ENCODE data around the gene ELN. TPM values are rescaled to one million over a fixed set of nuclear protein-coding genes. Genes with fewer than 3 reads are reported as not detected.
A peak's percentile ranks its signal among the peaks of the same experiment; 100 is the strongest.

Gene ELN
- total RNA-seq, 1 experiment from 2014 or later = 100 TPM

DNA sequence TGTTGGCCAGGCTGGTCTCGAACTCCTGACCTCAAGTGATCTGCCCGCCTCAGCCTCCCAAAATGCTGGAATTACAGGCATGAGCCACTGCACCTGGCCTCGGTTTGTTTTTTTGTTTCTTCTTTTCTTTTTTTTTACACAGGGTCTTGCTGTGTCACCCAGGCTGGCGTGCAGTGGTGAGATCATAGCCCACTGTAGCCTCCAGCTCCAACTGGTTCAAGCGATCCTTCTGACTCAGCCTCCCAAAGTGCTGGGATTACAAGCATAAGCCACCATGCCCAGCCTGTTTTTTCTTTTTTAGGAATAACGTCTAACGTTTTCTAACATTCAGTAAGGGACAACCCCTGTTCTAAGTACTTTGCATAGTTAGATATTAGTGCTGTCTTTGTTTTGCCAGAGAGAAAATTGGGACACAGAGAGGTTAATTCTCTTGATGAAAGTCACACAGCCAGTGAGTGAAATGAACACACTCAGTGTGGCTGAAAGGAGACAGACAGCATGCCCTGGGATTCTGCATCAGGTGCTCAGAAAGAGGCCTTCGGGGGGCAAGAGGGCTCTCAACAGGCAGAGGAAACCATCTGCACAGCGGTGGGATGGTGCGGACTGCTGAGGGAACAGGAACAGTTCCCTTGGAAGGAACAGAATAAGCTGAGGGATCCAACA lies 59.9 kb downstream of the ELN start:
- H3K4me3 ChIP-seq = no peak overlapping the region
- no peaks in the 10 kb centered on the region for H3K27me3 ChIP-seq
- no peaks in the 10 kb centered on the region for H3K9me3 ChIP-seq (replicated peaks)
- no peak for DNase-seq
- H3K4me1 ChIP-seq = peaks cover 21% of the 10 kb centered on the region
- no peak overlapping the region for H3K27ac ChIP-seq
- H3K36me3 ChIP-seq = peaks cover 16% of the 10 kb centered on the region; the same call in 1 of the 2 replicates

DNA sequence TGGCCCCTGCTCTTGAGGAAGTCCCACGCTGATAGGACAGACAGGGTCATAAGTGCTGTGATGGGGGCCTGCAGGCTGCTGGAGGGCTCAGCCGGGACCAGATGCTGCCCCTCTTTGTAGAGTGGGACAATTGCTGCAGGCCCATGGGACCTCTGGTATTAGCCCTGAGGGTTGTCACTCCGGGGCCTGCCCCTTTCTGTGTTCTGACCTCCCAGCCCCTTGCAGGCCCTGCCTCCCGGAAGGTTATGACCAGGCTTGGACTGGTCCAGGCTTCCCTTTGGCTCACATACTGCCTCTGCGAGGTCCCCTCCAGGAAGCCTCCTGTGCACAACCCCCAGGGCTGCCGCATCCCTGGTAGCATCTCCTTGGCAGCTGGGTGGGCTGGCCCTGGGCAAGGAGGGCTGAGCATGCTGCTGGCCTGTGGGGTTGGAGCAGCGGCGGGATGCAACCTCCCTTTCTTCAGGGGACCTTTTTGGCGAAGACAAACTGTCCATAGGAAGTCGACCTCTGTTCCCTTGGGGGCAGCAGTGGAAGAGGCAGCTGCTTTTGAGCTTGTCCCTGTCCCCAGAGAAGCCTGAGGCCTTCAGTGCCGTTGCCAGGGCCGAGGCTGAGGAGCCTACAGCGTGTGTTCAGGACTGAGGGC lies 64.5 kb downstream of the ELN start:
- Histone ChIP-seq H3K27ac (peak overlapping the region; percentile 83), H3K4me3 (peak overlapping the region; percentile 58; the same call in 1 of the 2 replicates), H3K36me3 (peaks cover 16% of the 10 kb centered on the region), H3K9me3 (replicated peaks) (no peaks in the 10 kb centered on the region; the same call in 1 of the 2 replicates), H3K27me3 (no peaks in the 10 kb centered on the region), H3K4me1 (peaks cover 26% of the 10 kb centered on the region)
- peak; percentile 48 to 58 for DNase-seq

DNA sequence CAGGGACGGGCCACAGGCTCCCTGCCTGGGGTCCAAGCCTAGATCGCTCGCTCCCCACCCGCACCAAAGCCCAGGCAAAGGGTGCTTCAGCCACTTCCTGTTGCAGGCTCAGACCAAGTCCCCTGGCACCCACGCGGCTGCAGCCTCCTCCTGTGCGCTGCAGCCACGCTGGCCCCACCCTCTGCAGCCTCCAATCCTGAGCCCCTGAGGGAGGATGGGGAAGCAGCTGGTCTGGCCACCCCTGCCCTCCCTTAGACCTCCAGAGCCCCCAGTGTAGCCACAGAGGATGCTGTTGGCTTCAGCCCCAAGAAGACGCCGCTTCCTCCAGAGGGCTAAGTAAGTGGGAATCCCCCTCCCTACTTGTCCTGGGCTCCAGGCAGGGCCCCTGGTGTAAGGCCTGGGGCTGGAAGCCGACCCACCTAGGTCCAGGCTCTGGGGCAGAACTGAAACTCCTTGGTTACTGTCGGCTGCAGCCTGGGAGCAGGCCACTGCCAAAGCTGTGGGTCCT lies 65.0 kb downstream of the ELN start:
- H3K27me3 ChIP-seq = no peaks in the 10 kb centered on the region
- peaks cover 16% of the 10 kb centered on the region for H3K36me3 ChIP-seq
- peak overlapping the region; percentile 83 for H3K27ac ChIP-seq
- peak overlapping the region; percentile 58 for H3K4me3 ChIP-seq
- H3K4me1 ChIP-seq = peaks cover 26% of the 10 kb centered on the region
- H3K9me3 ChIP-seq (replicated peaks) = no peaks in the 10 kb centered on the region; the same call in 1 of the 2 replicates
- DNase-seq = peak in 1 of 2 experiments; percentile 67

DNA sequence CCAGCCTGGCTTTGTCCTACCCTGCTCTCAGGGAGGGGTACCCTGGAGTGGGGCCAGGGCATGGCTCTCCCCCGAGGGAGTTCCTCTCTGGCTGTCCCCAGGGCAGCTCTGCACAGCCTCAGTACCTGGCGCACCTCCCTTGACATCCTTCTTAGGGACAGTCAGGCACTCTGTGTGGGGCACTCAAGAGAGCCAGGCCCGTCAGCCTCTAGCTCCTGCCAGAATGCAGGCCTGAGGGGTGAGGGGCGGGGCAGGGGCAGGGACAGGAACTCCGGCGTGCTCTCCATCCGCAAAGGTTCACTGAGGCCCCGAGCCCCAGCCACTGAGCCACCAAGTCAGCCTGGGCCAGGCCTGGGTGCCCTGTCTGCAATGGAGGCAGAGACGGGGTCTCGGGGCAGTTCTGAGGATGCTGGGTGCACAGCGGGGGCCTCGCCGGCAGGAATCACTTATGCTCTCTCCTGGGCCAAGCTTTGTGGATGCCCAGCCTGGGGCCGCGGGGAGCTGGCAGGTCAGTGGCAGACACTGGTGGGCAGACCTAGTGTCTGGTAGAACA lies 65.8 kb downstream of the ELN start:
- Histone ChIP-seq H3K9me3 (replicated peaks) (no peaks in the 10 kb centered on the region; the same call in 1 of the 2 replicates), H3K36me3 (peaks cover 17% of the 10 kb centered on the region), H3K27ac (peak overlapping the region; percentile 83), H3K27me3 (no peaks in the 10 kb centered on the region), H3K4me1 (peaks cover 26% of the 10 kb centered on the region), H3K4me3 (peak overlapping the region; percentile 58)
- no peak for DNase-seq

DNA sequence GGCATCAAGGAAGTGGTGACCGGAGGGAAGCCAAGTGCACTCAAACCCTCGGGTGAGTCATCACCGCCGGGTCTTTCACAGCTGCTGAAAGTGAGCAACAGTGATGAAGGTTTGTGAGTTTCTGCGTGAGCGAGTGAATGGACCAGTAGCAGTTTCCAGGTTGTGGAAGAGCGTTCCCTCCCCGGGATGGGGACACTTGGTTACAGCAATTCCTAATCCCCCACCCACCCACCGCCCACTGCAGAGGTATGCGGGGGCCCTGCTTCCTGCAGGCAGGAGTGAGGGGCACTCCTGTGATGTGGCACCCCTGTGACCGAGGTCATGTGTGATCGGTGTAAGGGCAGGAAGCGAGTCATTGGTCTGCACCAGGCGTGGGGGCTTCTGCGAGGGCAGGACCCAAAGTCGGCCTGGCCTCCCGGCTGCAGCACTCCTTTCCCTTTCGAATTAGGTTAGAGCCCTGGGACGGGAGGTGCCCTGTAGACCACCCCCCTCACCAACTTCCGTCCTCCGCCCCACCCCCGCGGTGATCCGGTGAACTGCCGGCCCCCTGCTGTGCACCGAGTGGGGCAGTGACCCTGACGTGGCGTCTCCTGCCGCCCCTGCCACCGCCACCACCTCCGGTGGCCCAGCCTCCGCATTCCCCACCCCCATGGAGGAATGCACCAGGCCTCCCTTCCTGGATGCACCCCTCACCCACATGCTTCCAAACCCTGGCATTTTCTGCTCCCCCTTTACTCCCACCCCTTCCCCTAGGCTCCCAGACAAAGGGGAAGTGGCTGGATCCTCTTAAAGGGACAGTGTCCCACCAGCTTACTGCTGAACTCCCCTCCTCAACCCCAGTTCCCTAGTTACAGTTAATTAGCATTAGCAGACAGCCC lies 66.5 kb downstream of the ELN start:
- H3K36me3 ChIP-seq = peaks cover 22% of the 10 kb centered on the region
- no peaks in the 10 kb centered on the region; the same call in 1 of the 2 replicates for H3K9me3 ChIP-seq (replicated peaks)
- peak; percentile 91 to 92 for DNase-seq
- H3K27ac ChIP-seq = peak overlapping the region; percentile 83
- H3K27me3 ChIP-seq = no peaks in the 10 kb centered on the region
- H3K4me3 ChIP-seq = peak overlapping the region; percentile 58
- H3K4me1 ChIP-seq = peaks cover 26% of the 10 kb centered on the region

DNA sequence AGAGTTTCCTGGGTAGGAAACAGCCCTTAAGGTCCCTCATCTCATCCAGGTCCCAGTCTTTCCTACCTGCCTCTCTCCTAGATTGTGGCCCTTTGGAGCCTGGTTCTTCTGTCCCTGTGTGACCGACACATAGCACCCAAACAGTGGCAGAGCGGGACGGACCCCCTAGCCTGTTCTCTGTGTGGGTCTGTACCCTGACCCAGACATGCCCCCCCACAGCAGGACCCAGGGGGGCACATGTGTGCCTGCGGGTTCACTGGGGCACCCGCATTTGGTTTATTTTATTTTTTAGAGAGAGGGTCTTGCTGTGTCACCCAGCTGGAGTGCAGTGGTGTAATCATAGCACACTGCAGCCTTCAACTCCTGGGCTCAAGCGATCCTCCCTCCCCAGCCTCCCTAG lies 67.2 kb downstream of the ELN start:
- peak overlapping the region; percentile 83 for H3K27ac ChIP-seq
- H3K36me3 ChIP-seq = peaks cover 23% of the 10 kb centered on the region
- no peaks in the 10 kb centered on the region for H3K27me3 ChIP-seq
- no peaks in the 10 kb centered on the region; the same call in 1 of the 2 replicates for H3K9me3 ChIP-seq (replicated peaks)
- H3K4me3 ChIP-seq = peak overlapping the region; percentile 58
- H3K4me1 ChIP-seq = peaks cover 26% of the 10 kb centered on the region
- no peak for DNase-seq

DNA sequence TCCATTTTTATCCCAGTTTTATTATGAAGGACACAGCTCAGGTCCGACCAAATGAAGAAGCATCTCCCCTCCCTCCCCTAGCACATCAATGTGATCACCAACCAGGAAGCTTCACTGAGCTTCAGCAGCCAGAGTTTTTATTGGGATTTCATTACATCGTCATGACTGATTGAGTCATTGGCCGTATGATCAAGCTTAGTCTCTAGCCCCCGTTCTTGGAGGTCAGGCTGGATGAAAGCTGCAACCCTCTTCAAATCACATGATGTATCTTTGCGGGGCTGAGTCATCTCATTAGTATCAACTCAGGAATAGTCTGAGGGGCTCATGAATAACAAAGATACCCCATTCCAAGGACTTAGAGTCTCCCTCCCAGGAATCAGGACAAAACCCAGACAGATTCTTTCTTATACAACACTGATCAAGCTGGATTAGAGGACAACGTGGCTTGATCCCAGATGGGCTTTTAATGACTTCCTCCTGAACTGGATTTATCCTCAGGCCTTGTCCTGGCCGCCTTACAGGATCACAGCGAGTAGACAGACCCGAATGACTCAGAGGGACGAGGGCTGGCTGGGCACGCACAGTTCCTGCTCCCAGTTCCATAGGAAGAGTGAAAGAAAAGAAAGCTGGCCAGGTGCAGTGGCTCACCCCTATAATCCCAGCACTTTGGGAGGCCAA lies 70.1 kb downstream of the ELN start:
- H3K4me1 ChIP-seq = peaks cover 29% of the 10 kb centered on the region
- H3K27me3 ChIP-seq = no peaks in the 10 kb centered on the region
- DNase-seq = no peak
- H3K27ac ChIP-seq = no peak overlapping the region
- H3K9me3 ChIP-seq (replicated peaks) = no peaks in the 10 kb centered on the region; the same call in 1 of the 2 replicates
- H3K36me3 ChIP-seq = peaks cover 27% of the 10 kb centered on the region
- no peak overlapping the region for H3K4me3 ChIP-seq

DNA sequence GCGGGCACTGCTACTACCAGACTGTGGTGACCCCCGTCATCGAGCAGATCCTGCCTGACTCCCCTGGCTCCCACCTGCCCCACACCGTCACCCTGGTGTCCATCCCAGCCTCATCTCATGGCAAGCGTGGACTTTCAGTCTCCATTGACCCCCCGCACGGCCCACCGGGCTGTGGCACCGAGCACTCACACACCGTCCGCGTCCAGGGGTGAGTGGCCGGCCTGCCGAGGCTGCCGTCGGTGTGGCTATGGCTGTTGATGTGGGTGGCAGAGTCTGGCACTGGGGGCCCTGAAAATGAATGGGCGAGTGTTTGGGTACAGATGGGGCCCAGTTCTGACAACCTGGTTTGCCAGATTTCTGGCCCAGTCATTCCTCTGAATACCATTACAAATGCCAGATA lies 71.1 kb downstream of the ELN start:
- H3K4me1 ChIP-seq = peaks cover 20% of the 10 kb centered on the region
- peaks cover 27% of the 10 kb centered on the region for H3K36me3 ChIP-seq
- no peaks in the 10 kb centered on the region for H3K27me3 ChIP-seq
- H3K4me3 ChIP-seq = no peak overlapping the region
- no peak for DNase-seq
- no peak overlapping the region for H3K27ac ChIP-seq
- no peaks in the 10 kb centered on the region; the same call in 1 of the 2 replicates for H3K9me3 ChIP-seq (replicated peaks)

DNA sequence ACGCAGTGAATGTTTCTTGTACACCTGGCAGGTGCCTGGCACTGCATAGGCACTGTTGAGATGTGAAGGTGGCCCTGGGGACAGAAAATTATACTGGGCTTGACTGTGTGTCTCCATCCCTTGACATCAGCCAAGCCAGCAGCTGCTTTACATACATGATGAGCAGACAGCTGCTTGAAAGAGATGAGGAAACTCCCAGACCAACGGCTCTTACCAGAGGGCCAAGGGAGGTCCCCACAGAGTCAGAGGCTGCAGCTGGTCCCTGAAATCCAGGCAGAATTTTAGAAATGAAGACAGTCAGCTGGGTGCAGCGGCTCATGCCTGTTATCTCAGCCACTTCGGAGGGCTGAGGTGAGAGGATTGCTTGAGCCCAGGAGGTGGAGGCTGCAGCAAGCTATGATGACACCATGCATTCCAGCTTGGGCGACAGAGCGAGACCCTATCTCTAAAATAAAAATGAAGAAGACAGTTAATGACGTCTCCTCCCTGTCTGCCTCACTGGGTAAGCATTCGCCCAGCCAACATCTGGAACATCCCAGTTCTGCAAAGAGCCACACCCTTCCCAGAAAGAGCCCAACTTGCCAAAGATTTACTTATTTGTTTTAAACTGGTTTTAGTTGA lies 73.2 kb downstream of the ELN start:
- Histone ChIP-seq H3K27me3 (no peaks in the 10 kb centered on the region), H3K4me3 (no peak overlapping the region), H3K9me3 (replicated peaks) (no peaks in the 10 kb centered on the region; the same call in 1 of the 2 replicates), H3K27ac (peak overlapping the region; percentile 51), H3K36me3 (peaks cover 33% of the 10 kb centered on the region), H3K4me1 (peaks cover 25% of the 10 kb centered on the region)
- peak; percentile 87 to 91 for DNase-seq

DNA sequence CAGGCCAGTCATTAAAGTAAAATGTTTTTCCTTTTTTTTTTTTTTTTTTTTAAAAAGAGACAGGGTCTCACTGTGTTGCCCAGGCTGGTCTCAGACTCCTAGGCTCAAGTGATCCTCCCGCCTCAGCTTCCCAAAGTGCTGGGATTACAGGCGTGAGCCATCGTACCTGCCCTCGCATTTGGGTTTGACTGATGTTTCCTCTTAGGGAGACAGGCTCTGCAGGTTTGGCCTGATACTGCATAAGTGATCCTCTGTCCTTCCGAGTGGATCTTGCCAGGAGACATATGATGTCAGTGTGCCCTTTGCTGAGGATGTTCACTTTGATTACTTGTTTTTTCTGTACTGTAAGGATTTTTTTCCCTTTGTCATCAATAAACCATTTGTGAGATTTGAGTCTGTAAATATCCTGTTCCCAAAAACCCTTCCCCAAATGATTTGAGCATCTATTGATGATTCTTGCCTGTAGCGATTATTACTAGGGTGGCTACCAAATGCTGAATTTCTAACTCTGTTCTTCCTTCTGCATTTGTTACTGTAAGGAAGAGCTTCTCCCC lies 75.3 kb downstream of the ELN start:
- Histone ChIP-seq H3K27ac (no peak overlapping the region), H3K27me3 (no peaks in the 10 kb centered on the region), H3K4me1 (peaks cover 25% of the 10 kb centered on the region), H3K4me3 (no peak overlapping the region), H3K36me3 (peaks cover 37% of the 10 kb centered on the region), H3K9me3 (replicated peaks) (no peaks in the 10 kb centered on the region)
- DNase-seq = no peak

DNA sequence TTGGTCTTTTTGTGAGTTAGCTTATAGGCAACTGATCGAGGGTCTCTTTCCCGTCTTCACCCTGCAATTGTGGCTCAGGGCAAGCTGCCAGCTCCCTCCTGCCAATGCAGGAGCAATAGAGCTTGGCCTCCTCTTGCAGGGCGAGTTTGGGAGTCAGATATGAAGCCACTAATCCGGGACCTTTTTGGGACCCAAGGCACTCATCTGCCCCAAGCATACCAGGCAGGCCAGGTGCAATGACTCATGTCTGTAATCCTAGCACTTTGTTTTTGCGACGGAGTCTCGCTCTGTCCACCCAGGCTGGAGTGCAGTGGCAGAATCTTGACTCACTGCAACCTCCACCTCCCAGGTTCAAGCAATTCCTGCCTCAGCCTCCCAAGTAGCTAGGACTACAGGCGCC lies 76.7 kb downstream of the ELN start:
- Histone ChIP-seq H3K9me3 (replicated peaks) (no peaks in the 10 kb centered on the region), H3K4me1 (peaks cover 25% of the 10 kb centered on the region), H3K27ac (peak overlapping the region; percentile 1), H3K27me3 (no peaks in the 10 kb centered on the region), H3K36me3 (peaks cover 36% of the 10 kb centered on the region), H3K4me3 (no peak overlapping the region)
- peak; percentile 86 to 91 for DNase-seq

DNA sequence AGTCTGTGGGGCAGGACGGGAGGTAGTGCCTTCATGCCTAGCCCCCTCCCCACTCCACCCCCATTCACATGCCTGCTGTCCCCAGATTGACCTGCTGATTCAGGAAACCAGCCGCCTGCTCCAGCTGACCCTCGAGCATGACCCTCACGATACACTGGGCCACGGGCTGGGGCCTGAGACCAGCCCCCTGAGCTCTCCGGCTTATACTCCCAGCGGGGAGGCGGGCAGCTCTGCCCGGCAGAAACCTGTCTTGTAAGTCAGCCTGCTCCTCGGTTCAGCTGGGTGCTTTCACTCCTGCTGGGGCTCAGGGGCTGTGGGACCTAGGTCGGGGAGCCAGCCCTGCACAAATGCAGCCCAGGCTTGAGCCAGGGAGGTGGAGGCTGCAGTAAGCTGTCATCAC lies 78.0 kb downstream of the ELN start:
- Histone ChIP-seq H3K9me3 (replicated peaks) (no peaks in the 10 kb centered on the region), H3K4me1 (peaks cover 20% of the 10 kb centered on the region), H3K27ac (no peak overlapping the region), H3K4me3 (no peak overlapping the region), H3K27me3 (no peaks in the 10 kb centered on the region), H3K36me3 (peaks cover 48% of the 10 kb centered on the region)
- no peak for DNase-seq

DNA sequence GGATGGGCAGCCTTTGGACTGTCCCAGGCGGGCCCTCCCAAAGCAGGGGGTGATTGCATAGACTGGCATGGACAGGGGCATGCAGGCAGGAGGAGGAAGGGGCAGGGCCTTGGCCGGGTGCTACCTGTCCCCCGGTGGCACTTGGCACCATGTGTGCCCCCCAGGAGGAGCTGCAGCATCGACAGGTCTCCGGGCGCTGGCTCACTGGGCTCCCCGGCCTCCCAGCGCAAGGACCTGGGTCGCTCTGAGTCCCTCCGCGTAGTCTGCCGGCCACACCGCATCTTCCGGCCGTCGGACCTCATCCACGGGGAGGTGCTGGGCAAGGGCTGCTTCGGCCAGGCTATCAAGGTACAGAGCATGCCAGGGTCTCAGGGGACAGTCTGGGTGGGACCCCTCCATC lies 78.9 kb downstream of the ELN start:
- Histone ChIP-seq H3K27me3 (no peaks in the 10 kb centered on the region), H3K27ac (no peak overlapping the region), H3K4me3 (no peak overlapping the region), H3K4me1 (peaks cover 12% of the 10 kb centered on the region), H3K36me3 (peaks cover 55% of the 10 kb centered on the region), H3K9me3 (replicated peaks) (no peaks in the 10 kb centered on the region)
- DNase-seq = no peak

Data from SJCRH30 (cell line).